ENCODE data around the gene TIMP1.

- TF ChIP-seq, protein P1, sequence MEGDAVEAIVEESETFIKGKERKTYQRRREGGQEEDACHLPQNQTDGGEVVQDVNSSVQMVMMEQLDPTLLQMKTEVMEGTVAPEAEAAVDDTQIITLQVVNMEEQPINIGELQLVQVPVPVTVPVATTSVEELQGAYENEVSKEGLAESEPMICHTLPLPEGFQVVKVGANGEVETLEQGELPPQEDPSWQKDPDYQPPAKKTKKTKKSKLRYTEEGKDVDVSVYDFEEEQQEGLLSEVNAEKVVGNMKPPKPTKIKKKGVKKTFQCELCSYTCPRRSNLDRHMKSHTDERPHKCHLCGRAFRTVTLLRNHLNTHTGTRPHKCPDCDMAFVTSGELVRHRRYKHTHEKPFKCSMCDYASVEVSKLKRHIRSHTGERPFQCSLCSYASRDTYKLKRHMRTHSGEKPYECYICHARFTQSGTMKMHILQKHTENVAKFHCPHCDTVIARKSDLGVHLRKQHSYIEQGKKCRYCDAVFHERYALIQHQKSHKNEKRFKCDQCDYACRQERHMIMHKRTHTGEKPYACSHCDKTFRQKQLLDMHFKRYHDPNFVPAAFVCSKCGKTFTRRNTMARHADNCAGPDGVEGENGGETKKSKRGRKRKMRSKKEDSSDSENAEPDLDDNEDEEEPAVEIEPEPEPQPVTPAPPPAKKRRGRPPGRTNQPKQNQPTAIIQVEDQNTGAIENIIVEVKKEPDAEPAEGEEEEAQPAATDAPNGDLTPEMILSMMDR (IDR thresholded peaks at IDR 0.05): no peak
- TF ChIP-seq EZH2 (IDR thresholded peaks at IDR 0.05; ENCODE audit: borderline replicate concordance, insufficient read depth, low read depth, low read length, poor library complexity, severe bottlenecking): no peak
Measured at GRCh38 chrX:47613082-47613481, 30.8 kb downstream of the TIMP1 start.
